ENCODE results near the gene VPS39. TPM values are rescaled to one million over a fixed set of nuclear protein-coding genes. Genes with fewer than 3 reads are reported as not detected.

Gene VPS39
- 22.6 and 34.9 TPM in 2 replicates for total RNA-seq

DNA sequence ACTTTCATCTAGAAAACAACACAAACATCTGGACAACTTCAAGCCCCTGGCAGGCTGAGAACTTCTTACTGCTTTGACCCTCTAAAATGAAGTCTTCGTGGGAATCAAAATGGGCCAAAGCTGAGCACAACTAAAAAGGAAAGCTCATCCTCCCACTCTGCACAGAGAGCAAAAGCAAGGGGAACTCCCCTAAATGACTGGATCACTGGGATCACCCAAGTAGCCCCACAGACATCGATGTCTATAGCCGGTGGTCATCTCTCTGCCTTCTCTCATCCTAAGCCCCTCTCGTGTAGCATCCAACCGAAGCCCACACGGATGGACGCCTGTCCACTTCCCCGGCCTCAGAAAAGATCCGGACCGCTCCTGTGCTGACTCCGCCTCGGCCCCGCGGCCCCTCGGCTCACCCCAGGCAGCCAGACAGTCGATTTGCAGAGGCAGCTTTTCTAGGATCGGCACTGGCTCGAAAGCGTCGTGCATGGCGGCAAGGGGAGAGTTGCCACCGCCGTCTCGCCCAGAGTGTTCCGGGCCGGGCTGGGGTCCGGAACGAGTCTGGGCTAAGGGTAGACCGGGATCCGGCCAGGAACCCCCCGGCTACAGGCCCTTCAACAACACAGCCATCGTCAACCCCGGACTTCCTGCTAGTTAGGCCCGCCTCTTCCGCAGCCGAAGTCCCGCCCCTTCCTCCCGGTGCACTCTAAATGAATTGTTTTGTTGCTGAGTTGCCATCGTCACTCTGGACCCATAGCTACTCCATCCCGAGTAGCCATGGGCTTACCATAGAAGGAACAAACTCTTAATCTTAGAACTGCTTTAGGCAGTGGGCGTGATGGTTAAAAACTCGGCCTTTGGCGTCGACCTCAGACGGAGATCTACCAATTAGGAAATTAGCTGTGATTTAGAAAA lies at the start of gene VPS39:
VPS39 (minus strand) TSS at position 631 of the 906 bp plus-strand sequence; CDS start at position 480, 151 bp downstream.
- Histone ChIP-seq H3K36me3 (ENCODE audit: control insufficient read depth, insufficient read depth, low read length) (peaks cover 7% of the 10 kb centered on the region), H3K27me3 (ENCODE audit: control insufficient read depth, insufficient read depth, low read length) (no peaks in the 10 kb centered on the region), H3K4me3 (ENCODE audit: low read depth, low read length) (peak within 1 kb of the TSS; percentile 89)
- DNase-seq (ENCODE audit: low read depth) (peak; percentile 76), FAIRE-seq (no peak)
- TF ChIP-seq, protein P1, sequence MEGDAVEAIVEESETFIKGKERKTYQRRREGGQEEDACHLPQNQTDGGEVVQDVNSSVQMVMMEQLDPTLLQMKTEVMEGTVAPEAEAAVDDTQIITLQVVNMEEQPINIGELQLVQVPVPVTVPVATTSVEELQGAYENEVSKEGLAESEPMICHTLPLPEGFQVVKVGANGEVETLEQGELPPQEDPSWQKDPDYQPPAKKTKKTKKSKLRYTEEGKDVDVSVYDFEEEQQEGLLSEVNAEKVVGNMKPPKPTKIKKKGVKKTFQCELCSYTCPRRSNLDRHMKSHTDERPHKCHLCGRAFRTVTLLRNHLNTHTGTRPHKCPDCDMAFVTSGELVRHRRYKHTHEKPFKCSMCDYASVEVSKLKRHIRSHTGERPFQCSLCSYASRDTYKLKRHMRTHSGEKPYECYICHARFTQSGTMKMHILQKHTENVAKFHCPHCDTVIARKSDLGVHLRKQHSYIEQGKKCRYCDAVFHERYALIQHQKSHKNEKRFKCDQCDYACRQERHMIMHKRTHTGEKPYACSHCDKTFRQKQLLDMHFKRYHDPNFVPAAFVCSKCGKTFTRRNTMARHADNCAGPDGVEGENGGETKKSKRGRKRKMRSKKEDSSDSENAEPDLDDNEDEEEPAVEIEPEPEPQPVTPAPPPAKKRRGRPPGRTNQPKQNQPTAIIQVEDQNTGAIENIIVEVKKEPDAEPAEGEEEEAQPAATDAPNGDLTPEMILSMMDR (IDR thresholded peaks at IDR 0.05; ENCODE audit: insufficient read depth, low read length, severe bottlenecking): no peak

GRCh38 chr15:42253300-42253699 lies 45.2 kb upstream of the VPS39 start:
- DNase-seq (ENCODE audit: low read depth) (no peak), FAIRE-seq (no peak)
- no peaks in the 10 kb centered on the region for H3K27me3 ChIP-seq (ENCODE audit: control insufficient read depth, insufficient read depth, low read length)
- TF ChIP-seq, protein P1 (IDR thresholded peaks at IDR 0.05; ENCODE audit: insufficient read depth, low read length, severe bottlenecking): no peak
- no peak overlapping the region for H3K4me3 ChIP-seq (ENCODE audit: low read depth, low read length)
- H3K36me3 ChIP-seq (ENCODE audit: control insufficient read depth, insufficient read depth, low read length): peaks cover 5% of the 10 kb centered on the region

- Histone ChIP-seq H3K36me3 (ENCODE audit: control insufficient read depth, insufficient read depth, low read length) (peaks cover 12% of the 10 kb centered on the region), H3K27me3 (ENCODE audit: control insufficient read depth, insufficient read depth, low read length) (no peaks in the 10 kb centered on the region), H3K4me3 (ENCODE audit: low read depth, low read length) (no peak overlapping the region)
- FAIRE-seq (no peak), DNase-seq (ENCODE audit: low read depth) (no peak)
- TF ChIP-seq, protein P1 (IDR thresholded peaks at IDR 0.05; ENCODE audit: insufficient read depth, low read length, severe bottlenecking): no peak
These were observed 32.7 kb upstream of the VPS39 start for GRCh38 chr15:42240823-42241222.

DNA sequence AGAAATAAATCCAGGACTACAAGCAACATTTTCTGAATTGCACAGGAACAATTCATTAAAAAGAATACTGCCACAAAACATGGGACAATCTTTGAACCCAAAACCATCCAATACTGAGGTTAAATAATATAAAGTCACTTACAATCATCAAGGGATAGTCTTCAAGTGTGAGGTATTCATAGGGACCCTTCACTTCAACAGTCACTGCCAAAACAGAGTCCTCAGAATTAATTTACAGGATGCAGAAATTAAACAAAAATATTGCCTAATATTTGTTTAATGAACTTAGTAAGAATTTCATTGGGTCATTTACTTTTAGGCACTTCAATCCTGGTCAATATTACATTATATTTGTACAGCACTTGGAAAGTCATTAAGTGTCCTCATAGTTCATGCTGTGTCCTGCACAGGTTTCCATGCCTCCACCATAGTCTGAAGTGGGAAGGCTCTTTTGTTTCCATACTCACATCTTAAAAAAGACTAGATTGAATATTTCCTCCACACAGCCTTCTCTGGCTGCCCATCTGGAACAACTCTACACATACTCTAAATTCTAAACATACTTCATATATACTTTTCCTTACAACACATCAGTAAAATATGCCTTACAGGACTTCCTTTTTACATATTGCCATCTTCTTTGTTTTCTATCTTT lies 31.6 kb upstream of the VPS39 start:
- DNase-seq (ENCODE audit: low read depth) (no peak), FAIRE-seq (no peak)
- Histone ChIP-seq H3K4me3 (ENCODE audit: low read depth, low read length) (no peak overlapping the region), H3K27me3 (ENCODE audit: control insufficient read depth, insufficient read depth, low read length) (no peaks in the 10 kb centered on the region), H3K36me3 (ENCODE audit: control insufficient read depth, insufficient read depth, low read length) (peaks cover 14% of the 10 kb centered on the region)
- TF ChIP-seq, protein P1 (IDR thresholded peaks at IDR 0.05; ENCODE audit: insufficient read depth, low read length, severe bottlenecking): no peak

- FAIRE-seq: no peak
- no peak for DNase-seq (ENCODE audit: low read depth)
- Histone ChIP-seq H3K27me3 (ENCODE audit: control insufficient read depth, insufficient read depth, low read length) (no peaks in the 10 kb centered on the region), H3K36me3 (ENCODE audit: control insufficient read depth, insufficient read depth, low read length) (peaks cover 16% of the 10 kb centered on the region), H3K4me3 (ENCODE audit: low read depth, low read length) (no peak overlapping the region)
- TF ChIP-seq, protein P1 (IDR thresholded peaks at IDR 0.05; ENCODE audit: insufficient read depth, low read length, severe bottlenecking): no peak
These were observed 25.0 kb upstream of the VPS39 start for GRCh38 chr15:42233107-42233506.
